Endodermal cell (in vitro differentiated cells): ENCODE results near the gene RILPL1. TPM values are rescaled to one million over a fixed set of nuclear protein-coding genes. Genes with fewer than 3 reads are reported as not detected.

Experiments used
- DNase-seq: peaks from one replicate; pipeline ENCODE4 v3.0.0-alpha.2; 2017
- H3K27ac ChIP-seq: 2 replicates; pipeline ENCODE4 v1.5.1; 2013; ENCODE audit warnings: mild to moderate bottlenecking, low read depth, low read length, moderate library complexity
- H3K27me3 ChIP-seq: 2 replicates; pipeline ENCODE4 v1.6.1; 2013; ENCODE audit warnings: mild to moderate bottlenecking, low read length, moderate library complexity; ENCODE audit not compliant: insufficient read depth, control insufficient read depth, poor library complexity, severe bottlenecking
- H3K36me3 ChIP-seq: 2 replicates; pipeline ENCODE4 v1.7.0; 2013; ENCODE audit warnings: mild to moderate bottlenecking, low read length, moderate library complexity; ENCODE audit not compliant: control insufficient read depth, insufficient read depth
- H3K4me1 ChIP-seq: one replicate; pipeline ENCODE4 v1.7.0; 2013; ENCODE audit warnings: low read length; ENCODE audit not compliant: control insufficient read depth, insufficient read depth
- H3K4me3 ChIP-seq: 2 replicates; pipeline ENCODE4 v1.5.1; 2013; ENCODE audit warnings: mild to moderate bottlenecking, low read length, moderate library complexity
- H3K9ac ChIP-seq: 2 replicates; pipeline ENCODE4 v1.6.1; 2013; ENCODE audit warnings: mild to moderate bottlenecking, low read length, moderate library complexity; ENCODE audit not compliant: poor library complexity, severe bottlenecking; ENCODE audit errors: extremely low read depth
- H3K9me3 ChIP-seq: 2 replicates; pipeline ENCODE4 v1.6.1; 2013; ENCODE audit warnings: mild to moderate bottlenecking, low read length, moderate library complexity; ENCODE audit not compliant: control insufficient read depth
- H3K27ac Mint-ChIP-seq: 2 replicates; pipeline ENCODE4 v1.8.0; 2020; ENCODE audit warnings: mixed read lengths
- H3K27me3 Mint-ChIP-seq: 2 replicates; pipeline ENCODE4 v1.8.0; 2021; ENCODE audit warnings: mild to moderate bottlenecking, mixed read lengths; ENCODE audit not compliant: insufficient read depth
- H3K36me3 Mint-ChIP-seq: 2 replicates; pipeline ENCODE4 v1.8.0; 2020; ENCODE audit warnings: low read depth, mixed read lengths
- H3K4me1 Mint-ChIP-seq: 2 replicates; pipeline ENCODE4 v1.8.0; 2020; ENCODE audit warnings: mixed read lengths
- H3K4me3 Mint-ChIP-seq: 2 replicates; pipeline ENCODE4 v1.8.0; 2020; ENCODE audit warnings: mild to moderate bottlenecking, moderate library complexity, mixed read lengths
- H3K9me3 Mint-ChIP-seq: 2 replicates; pipeline ENCODE4 v1.8.0; 2020; ENCODE audit warnings: mild to moderate bottlenecking, mixed read lengths
- CTCF ChIP-seq: fragments of 200-600 bp; sonication (generic); conservative IDR thresholded peaks from 2 replicates; pipeline ENCODE4 v1.5.0; 2021; ENCODE audit warnings: antibody characterized with exemption, mild to moderate bottlenecking
- WGBS, 2 experiments: methylation state at CpG; one replicate each; pipeline versions ENCODE4 v1.1.5 to v1.1.7; 2013; ENCODE audit warnings: missing lambda C conversion rate in 2 of 2, mixed read lengths in 1 of 2; ENCODE audit not compliant: insufficient coverage in 1 of 2, insufficient read length in 1 of 2; 5-methylcytosine and 5-hydroxymethylcytosine counted together
- total RNA-seq, 2 donors: library from RNA; stranded (reverse); fragmentation: NEBNext Ultra II Directional in 1 of 2; extraction: Animal tissue kit (Norgen Biotek cat#: 25700) in 1 of 2; gene quantifications; 2 replicates in 1 of 2; 3 replicates in 1 of 2; pipeline ENCODE4 v1.2.1, GENCODE V29; 2021

Gene RILPL1
- total RNA-seq, 2 donors from 2014 or later, result 19.0 to 25.2 TPM

DNA sequence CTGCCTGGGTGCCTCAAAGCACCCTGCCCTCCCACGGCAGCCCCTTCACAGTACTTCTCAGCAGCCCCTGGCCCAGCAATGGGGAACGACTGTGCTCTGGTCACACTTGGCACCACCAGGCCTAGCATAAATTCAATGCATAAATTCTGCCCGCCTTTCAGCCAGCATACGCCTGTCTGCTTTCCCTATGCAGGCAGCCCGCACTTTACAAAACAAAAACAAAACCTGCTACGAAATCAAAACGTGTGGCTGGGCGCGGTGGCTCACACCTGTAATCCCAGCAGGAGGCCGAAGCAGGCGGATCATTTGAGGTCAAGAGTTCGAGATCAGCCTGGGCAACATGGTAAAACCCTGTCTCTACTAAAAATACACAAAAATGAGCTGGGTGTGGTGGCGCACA lies 42.0 kb downstream of the RILPL1 start:
- Mint-ChIP-seq H3K9me3 (no peaks in the 10 kb centered on the region), H3K4me3 (no peak overlapping the region), H3K27me3 (no peaks in the 10 kb centered on the region), H3K4me1 (peaks cover 2% of the 10 kb centered on the region), H3K36me3 (peaks cover 16% of the 10 kb centered on the region), H3K27ac (no peak overlapping the region)
- no peak overlapping the region for H3K9ac ChIP-seq
- H3K4me1 ChIP-seq, result no peaks in the 10 kb centered on the region
- peaks cover 3% of the 10 kb centered on the region for H3K36me3 ChIP-seq
- no peak overlapping the region for H3K27ac ChIP-seq
- H3K9me3 ChIP-seq, result no peaks in the 10 kb centered on the region
- 93 to 95% methylated on average over 12 to 13 of the region's 13 CpGs for WGBS, 2 experiments
- no peak overlapping the region for H3K4me3 ChIP-seq
- H3K27me3 ChIP-seq, result no peaks in the 10 kb centered on the region
- TF ChIP-seq CTCF, result no peak
- no peak for DNase-seq

- WGBS, 2 experiments, result 96 to 99% methylated on average over 11 of the region's 11 CpGs
- H3K9ac ChIP-seq, result no peak overlapping the region
- H3K27me3 ChIP-seq, result no peaks in the 10 kb centered on the region
- Mint-ChIP-seq H3K9me3 (no peaks in the 10 kb centered on the region), H3K4me3 (no peak overlapping the region), H3K27me3 (no peaks in the 10 kb centered on the region), H3K4me1 (peaks cover 2% of the 10 kb centered on the region), H3K27ac (no peak overlapping the region), H3K36me3 (peaks cover 12% of the 10 kb centered on the region)
- H3K4me3 ChIP-seq, result no peak overlapping the region
- no peak overlapping the region for H3K27ac ChIP-seq
- H3K4me1 ChIP-seq, result no peaks in the 10 kb centered on the region
- TF ChIP-seq CTCF, result no peak
- no peak for DNase-seq
- H3K9me3 ChIP-seq, result no peaks in the 10 kb centered on the region
- no peaks in the 10 kb centered on the region for H3K36me3 ChIP-seq
These were observed 42.5 kb downstream of the RILPL1 start for GRCh38 chr12:123491056-123491455.

DNA sequence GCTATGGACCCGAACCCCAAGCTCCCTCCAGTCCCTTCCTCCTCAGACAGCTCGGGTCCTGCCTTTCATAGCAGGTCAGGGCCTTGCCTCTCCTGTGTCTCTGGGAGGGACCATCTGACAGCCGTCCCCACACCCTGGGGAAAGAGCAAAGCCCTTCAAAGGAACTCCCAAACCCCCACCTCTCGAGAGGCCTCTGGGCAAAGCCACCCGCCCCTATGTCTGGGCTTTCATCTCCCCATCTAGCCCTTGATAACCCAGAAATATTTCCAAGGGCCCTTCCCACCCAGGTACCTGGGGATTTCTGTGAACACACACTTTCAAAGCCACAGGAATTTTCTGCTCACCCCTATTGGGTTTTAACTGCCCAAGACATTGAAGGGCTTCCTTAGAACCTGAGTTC lies 43.4 kb downstream of the RILPL1 start:
- Mint-ChIP-seq H3K4me1 (peaks cover 2% of the 10 kb centered on the region), H3K27me3 (no peaks in the 10 kb centered on the region), H3K4me3 (no peak overlapping the region), H3K36me3 (peaks cover 13% of the 10 kb centered on the region), H3K27ac (no peak overlapping the region), H3K9me3 (no peaks in the 10 kb centered on the region)
- H3K4me1 ChIP-seq, result no peaks in the 10 kb centered on the region
- H3K9ac ChIP-seq, result no peak overlapping the region
- no peak for DNase-seq
- H3K27ac ChIP-seq, result peak overlapping the region; percentile 38
- H3K36me3 ChIP-seq, result peaks cover 4% of the 10 kb centered on the region
- TF ChIP-seq CTCF, result no peak
- WGBS, 2 experiments, result 81 to 82% methylated on average over 3 to 5 of the region's 5 CpGs
- no peaks in the 10 kb centered on the region for H3K9me3 ChIP-seq
- H3K4me3 ChIP-seq, result no peak overlapping the region
- no peaks in the 10 kb centered on the region for H3K27me3 ChIP-seq
